ENCODE measurements around the gene CDC123.

Gene CDC123, protein sequence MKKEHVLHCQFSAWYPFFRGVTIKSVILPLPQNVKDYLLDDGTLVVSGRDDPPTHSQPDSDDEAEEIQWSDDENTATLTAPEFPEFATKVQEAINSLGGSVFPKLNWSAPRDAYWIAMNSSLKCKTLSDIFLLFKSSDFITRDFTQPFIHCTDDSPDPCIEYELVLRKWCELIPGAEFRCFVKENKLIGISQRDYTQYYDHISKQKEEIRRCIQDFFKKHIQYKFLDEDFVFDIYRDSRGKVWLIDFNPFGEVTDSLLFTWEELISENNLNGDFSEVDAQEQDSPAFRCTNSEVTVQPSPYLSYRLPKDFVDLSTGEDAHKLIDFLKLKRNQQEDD

DNA sequence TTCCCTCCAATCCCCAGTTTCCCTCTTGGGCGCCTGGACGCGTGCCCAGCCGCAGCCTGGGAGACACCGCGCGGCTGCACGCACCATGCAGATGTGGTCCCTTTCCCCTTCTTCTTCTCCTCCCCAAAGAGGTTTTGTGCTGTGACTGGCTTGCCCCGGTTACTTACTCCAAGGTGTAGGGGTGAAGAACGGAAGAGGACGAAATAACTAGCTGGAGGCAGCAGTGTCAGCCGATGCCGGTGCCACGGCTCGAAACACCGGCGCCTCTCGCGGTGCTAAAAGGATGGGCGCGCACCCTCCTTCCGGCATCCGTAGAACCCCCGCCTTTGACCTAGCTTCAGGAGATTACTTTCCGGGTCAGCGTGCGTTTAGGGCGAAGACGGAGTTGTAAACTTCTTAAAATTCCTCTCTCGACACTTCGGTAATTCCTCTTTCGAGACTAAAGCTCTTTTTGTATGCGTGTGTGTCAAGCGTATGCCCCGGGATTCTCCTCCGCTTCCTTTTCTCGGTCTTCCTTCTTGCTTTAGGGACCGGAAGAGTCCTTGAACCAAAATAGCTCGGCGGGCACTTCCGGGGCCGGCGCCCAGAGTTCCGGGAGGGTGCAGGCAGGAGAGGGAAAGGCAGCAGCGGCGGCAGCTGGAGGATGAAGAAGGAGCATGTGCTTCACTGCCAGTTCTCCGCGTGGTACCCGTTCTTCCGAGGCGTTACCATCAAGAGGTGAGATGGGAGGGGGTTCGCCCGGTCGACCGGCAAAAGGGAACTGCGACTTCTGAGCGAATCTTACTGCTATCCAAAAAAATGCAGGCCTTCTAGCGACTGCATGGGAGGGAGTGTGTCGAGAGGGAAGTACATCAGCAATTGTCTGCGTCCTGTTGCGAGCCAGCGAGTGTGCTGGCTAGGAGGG, at the start of gene CDC123, which contains the start of gene NUDT5:
CDC123 (plus strand) TSS at position 586 of the 904 bp plus-strand sequence; CDS start at position 644, 58 bp downstream.
NUDT5 (minus strand) TSS at position 289 of the 904 bp plus-strand sequence. CDS start 9,600 bp downstream, outside the sequence.
- Histone ChIP-seq H3K4me3 (ENCODE audit: low read depth, low read length) (peak within 1 kb of the TSS; percentile 91), H3K36me3 (ENCODE audit: control insufficient read depth in 2 of 2, insufficient read depth in 1 of 2, low read length in 2 of 2) (peaks cover 13 to 37% of the 10 kb centered on the region in 2 experiments), H3K4me1 (ENCODE audit: control insufficient read depth, insufficient read depth, low read length) (peaks cover 13% of the 10 kb centered on the region; the same call in 1 of the 2 replicates), H3K27ac (ENCODE audit: extremely low read depth, low read depth, low read length) (peak within 1 kb of the TSS; percentile 82), H3K9me3 (ENCODE audit: control insufficient read depth, insufficient read depth, low read depth, low read length) (no peaks in the 10 kb centered on the region)
- POLR2A ChIA-PET: interaction anchor here (0.7 to 1.2 kb wide), 7 partner anchors 11 to 904 kb away, joined by 3 to 8 read pairs (median 4); partner anchors contain the start of gene UPF2
- CTCF ChIA-PET: interaction anchor here (0.7 to 1.7 kb wide), 4 partner anchors 19 to 879 kb away, joined by 3 to 8 read pairs (median 4); no protein-coding TSS in a partner anchor
- no peak for TF ChIP-seq ZNF792 (tag by site-specific recombination; IDR thresholded peaks at IDR 0.05)
- TF ChIP-seq ZFHX2 (tag by site-specific recombination; conservative IDR thresholded peaks at IDR 0.05): peak; percentile 26; the same call in 1 of the 2 replicates
- TF ChIP-seq, protein P1, sequence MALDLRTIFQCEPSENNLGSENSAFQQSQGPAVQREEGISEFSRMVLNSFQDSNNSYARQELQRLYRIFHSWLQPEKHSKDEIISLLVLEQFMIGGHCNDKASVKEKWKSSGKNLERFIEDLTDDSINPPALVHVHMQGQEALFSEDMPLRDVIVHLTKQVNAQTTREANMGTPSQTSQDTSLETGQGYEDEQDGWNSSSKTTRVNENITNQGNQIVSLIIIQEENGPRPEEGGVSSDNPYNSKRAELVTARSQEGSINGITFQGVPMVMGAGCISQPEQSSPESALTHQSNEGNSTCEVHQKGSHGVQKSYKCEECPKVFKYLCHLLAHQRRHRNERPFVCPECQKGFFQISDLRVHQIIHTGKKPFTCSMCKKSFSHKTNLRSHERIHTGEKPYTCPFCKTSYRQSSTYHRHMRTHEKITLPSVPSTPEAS (tag by site-specific recombination; IDR thresholded peaks at IDR 0.05): 0 out of 2 replicates have a peak, but pooled peaks have one; percentile 38
- no peak; the same call in 1 of the 2 replicates for TF ChIP-seq OSR2 (tag by site-specific recombination; IDR thresholded peaks at IDR 0.05)
- TF ChIP-seq ZNF837 (tag by site-specific recombination; IDR thresholded peaks at IDR 0.05): no peak
- 0 out of 2 replicates have a peak, but pooled peaks have one; percentile 23 for TF ChIP-seq WT1 (tag by site-specific recombination; IDR thresholded peaks at IDR 0.05)
- TF ChIP-seq ZXDB (tag by site-specific recombination; IDR thresholded peaks at IDR 0.05): peak; percentile 98
- no peak for TF ChIP-seq ZNF571 (tag by site-specific recombination; IDR thresholded peaks at IDR 0.05)
- TF ChIP-seq, protein P2, sequence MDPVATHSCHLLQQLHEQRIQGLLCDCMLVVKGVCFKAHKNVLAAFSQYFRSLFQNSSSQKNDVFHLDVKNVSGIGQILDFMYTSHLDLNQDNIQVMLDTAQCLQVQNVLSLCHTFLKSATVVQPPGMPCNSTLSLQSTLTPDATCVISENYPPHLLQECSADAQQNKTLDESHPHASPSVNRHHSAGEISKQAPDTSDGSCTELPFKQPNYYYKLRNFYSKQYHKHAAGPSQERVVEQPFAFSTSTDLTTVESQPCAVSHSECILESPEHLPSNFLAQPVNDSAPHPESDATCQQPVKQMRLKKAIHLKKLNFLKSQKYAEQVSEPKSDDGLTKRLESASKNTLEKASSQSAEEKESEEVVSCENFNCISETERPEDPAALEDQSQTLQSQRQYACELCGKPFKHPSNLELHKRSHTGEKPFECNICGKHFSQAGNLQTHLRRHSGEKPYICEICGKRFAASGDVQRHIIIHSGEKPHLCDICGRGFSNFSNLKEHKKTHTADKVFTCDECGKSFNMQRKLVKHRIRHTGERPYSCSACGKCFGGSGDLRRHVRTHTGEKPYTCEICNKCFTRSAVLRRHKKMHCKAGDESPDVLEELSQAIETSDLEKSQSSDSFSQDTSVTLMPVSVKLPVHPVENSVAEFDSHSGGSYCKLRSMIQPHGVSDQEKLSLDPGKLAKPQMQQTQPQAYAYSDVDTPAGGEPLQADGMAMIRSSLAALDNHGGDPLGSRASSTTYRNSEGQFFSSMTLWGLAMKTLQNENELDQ (tag by site-specific recombination; IDR thresholded peaks at IDR 0.05; ENCODE audit: low read depth): no peak
- peak; percentile 93 for TF ChIP-seq ZEB2 (tag by site-specific recombination; IDR thresholded peaks at IDR 0.05)
- TF ChIP-seq, protein P3, sequence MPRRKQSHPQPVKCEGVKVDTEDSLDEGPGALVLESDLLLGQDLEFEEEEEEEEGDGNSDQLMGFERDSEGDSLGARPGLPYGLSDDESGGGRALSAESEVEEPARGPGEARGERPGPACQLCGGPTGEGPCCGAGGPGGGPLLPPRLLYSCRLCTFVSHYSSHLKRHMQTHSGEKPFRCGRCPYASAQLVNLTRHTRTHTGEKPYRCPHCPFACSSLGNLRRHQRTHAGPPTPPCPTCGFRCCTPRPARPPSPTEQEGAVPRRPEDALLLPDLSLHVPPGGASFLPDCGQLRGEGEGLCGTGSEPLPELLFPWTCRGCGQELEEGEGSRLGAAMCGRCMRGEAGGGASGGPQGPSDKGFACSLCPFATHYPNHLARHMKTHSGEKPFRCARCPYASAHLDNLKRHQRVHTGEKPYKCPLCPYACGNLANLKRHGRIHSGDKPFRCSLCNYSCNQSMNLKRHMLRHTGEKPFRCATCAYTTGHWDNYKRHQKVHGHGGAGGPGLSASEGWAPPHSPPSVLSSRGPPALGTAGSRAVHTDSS (tag by site-specific recombination; IDR thresholded peaks at IDR 0.05): peak; percentile 95
- no peak for TF ChIP-seq ZNF785 (tag by site-specific recombination; IDR thresholded peaks at IDR 0.05)
- TF ChIP-seq GLI4 (tag by site-specific recombination; IDR thresholded peaks at IDR 0.05): no peak
- TF ChIP-seq ZNF621 (tag by site-specific recombination; IDR thresholded peaks at IDR 0.05): no peak
- no peak for TF ChIP-seq ZNF510 (tag by site-specific recombination; IDR thresholded peaks at IDR 0.05; ENCODE audit: insufficient replicate concordance)
- no peak for TF ChIP-seq ZNF302 (tag by site-specific recombination; IDR thresholded peaks at IDR 0.05; ENCODE audit: low read depth)
- TF ChIP-seq, protein P4, sequence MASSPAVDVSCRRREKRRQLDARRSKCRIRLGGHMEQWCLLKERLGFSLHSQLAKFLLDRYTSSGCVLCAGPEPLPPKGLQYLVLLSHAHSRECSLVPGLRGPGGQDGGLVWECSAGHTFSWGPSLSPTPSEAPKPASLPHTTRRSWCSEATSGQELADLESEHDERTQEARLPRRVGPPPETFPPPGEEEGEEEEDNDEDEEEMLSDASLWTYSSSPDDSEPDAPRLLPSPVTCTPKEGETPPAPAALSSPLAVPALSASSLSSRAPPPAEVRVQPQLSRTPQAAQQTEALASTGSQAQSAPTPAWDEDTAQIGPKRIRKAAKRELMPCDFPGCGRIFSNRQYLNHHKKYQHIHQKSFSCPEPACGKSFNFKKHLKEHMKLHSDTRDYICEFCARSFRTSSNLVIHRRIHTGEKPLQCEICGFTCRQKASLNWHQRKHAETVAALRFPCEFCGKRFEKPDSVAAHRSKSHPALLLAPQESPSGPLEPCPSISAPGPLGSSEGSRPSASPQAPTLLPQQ (tag by site-specific recombination; IDR thresholded peaks at IDR 0.05): 0 out of 2 replicates have a peak, but pooled peaks have one; percentile 37
- no peak for TF ChIP-seq ZNF670 (tag by site-specific recombination; IDR thresholded peaks at IDR 0.05; ENCODE audit: low read depth)
- TF ChIP-seq, protein P5, sequence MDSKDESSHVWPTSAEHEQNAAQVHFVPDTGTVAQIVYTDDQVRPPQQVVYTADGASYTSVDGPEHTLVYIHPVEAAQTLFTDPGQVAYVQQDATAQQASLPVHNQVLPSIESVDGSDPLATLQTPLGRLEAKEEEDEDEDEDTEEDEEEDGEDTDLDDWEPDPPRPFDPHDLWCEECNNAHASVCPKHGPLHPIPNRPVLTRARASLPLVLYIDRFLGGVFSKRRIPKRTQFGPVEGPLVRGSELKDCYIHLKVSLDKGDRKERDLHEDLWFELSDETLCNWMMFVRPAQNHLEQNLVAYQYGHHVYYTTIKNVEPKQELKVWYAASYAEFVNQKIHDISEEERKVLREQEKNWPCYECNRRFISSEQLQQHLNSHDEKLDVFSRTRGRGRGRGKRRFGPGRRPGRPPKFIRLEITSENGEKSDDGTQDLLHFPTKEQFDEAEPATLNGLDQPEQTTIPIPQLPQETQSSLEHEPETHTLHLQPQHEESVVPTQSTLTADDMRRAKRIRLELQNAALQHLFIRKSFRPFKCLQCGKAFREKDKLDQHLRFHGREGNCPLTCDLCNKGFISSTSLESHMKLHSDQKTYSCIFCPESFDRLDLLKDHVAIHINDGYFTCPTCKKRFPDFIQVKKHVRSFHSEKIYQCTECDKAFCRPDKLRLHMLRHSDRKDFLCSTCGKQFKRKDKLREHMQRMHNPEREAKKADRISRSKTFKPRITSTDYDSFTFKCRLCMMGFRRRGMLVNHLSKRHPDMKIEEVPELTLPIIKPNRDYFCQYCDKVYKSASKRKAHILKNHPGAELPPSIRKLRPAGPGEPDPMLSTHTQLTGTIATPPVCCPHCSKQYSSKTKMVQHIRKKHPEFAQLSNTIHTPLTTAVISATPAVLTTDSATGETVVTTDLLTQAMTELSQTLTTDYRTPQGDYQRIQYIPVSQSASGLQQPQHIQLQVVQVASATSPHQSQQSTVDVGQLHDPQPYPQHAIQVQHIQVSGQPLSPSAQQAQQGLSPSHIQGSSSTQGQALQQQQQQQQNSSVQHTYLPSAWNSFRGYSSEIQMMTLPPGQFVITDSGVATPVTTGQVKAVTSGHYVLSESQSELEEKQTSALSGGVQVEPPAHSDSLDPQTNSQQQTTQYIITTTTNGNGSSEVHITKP (tag by site-specific recombination; IDR thresholded peaks at IDR 0.05): peak; percentile 81
- no peak for TF ChIP-seq ZNF174 (tag by site-specific recombination; IDR thresholded peaks at IDR 0.05)
- TF ChIP-seq ZBTB8A (tag by site-specific recombination; IDR thresholded peaks at IDR 0.05): peak; percentile 71
- TF ChIP-seq ZNF768 (tag by site-specific recombination; IDR thresholded peaks at IDR 0.05): no peak
- TF ChIP-seq ZNF133 (tag by site-specific recombination; IDR thresholded peaks at IDR 0.05): no peak
- TF ChIP-seq GLI2 (tag by site-specific recombination; IDR thresholded peaks at IDR 0.05; ENCODE audit: borderline replicate concordance, low read depth): no peak
- TF ChIP-seq ZNF423 (tag by site-specific recombination; IDR thresholded peaks at IDR 0.05): 0 out of 2 replicates have a peak, but pooled peaks have one; percentile 50

All from HEK293 (cell line).